Fibroblast of the aortic adventitia (primary cell): ENCODE data around the gene SNTB2. TPM values are rescaled to one million over a fixed set of nuclear protein-coding genes. Genes with fewer than 3 reads are reported as not detected.

Source experiments
- DNase-seq: peaks from one replicate; pipeline ENCODE4 v3.0.0-alpha.2; 2010; ENCODE audit warnings: low read depth
- H3K4me3 ChIP-seq: 2 replicates; pipeline ENCODE4 v1.5.1; 2011; ENCODE audit warnings: low read depth, mild to moderate bottlenecking, control low read depth, low read length, moderate library complexity
- total RNA-seq: library from RNA; depleted of rRNA; stranded (reverse); fragments of >200 nt; gene quantifications from 2 replicates; pipeline ENCODE4 v1.2.3, GENCODE V29; 2012; ENCODE audit warnings: low replicate concordance
- TF ChIP-seq, protein P1 (sequence below): IDR thresholded peaks from 2 replicates; pipeline ENCODE4 v1.5.1; 2011; ENCODE audit warnings: mild to moderate bottlenecking, low read length, control low read depth, inconsistent platforms; ENCODE audit not compliant: insufficient read depth

The SNTB2 gene
- total RNA-seq, 1 donor, result 40.6 TPM

DNA sequence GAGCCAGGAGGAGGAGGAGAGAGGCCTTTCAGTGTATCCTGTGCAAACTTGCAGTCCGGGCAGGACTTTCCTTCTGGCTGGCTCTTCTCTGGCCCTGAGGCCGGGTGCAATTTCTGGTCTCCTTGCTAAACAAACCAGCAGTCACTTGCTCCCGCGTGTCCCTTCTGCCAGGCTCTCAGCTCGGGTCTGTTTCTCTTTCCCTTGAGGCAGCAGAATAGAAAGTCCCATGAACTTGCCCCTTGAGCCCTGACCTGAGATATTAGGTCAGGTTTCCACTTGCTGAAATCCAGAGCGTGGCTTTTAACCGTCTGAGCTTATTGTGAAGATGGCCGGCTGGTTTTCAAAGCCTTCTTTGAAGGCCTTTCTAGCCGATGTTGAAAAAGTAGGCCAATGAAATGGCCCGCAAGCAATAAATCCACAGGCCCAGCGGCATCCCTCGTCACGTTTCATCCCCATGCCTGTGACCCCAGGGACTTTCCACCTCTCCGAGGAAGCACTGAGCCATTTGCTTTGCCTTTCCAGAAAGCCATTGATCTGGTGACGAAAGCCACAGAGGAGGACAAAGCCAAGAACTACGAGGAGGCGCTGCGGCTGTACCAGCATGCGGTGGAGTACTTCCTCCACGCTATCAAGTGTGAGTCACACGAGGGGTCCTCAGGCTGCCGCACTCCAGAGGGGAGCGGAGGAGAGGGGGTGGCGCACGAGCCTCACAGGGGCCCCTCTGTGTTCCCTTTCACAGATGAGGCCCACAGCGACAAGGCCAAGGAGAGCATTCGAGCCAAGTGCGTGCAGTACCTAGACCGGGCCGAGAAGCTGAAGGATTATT, 128.7 kb downstream of the SNTB2 start:
- H3K4me3 ChIP-seq, result no peak overlapping the region
- DNase-seq, result no peak
- TF ChIP-seq, protein P1, sequence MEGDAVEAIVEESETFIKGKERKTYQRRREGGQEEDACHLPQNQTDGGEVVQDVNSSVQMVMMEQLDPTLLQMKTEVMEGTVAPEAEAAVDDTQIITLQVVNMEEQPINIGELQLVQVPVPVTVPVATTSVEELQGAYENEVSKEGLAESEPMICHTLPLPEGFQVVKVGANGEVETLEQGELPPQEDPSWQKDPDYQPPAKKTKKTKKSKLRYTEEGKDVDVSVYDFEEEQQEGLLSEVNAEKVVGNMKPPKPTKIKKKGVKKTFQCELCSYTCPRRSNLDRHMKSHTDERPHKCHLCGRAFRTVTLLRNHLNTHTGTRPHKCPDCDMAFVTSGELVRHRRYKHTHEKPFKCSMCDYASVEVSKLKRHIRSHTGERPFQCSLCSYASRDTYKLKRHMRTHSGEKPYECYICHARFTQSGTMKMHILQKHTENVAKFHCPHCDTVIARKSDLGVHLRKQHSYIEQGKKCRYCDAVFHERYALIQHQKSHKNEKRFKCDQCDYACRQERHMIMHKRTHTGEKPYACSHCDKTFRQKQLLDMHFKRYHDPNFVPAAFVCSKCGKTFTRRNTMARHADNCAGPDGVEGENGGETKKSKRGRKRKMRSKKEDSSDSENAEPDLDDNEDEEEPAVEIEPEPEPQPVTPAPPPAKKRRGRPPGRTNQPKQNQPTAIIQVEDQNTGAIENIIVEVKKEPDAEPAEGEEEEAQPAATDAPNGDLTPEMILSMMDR, result no peak

DNA sequence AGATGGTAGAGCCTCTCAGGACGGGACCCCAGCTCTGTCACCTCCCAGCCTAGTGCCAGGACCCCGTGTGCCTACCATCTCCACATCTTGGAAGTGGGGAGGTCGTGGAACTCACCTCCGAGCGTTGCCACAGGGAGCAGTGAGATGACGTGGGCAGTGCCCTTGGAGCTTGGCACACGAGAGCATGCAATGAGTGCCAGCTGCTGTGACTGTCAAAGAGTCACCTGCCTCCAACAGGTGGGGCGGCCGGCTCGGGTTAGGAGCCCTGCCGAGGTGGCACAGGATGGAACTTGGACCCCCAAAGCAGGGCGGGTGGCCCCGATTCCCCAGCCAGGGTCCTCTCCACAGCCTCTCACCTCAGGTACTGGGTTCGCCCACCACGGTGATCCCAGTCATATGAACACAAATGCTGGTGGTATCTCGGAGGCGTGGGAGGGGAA, 129.7 kb downstream of the SNTB2 start:
- no peak for DNase-seq
- H3K4me3 ChIP-seq, result no peak overlapping the region
- TF ChIP-seq, protein P1, result no peak

- no peak overlapping the region for H3K4me3 ChIP-seq
- no peak for DNase-seq
- TF ChIP-seq, protein P1, result no peak
Measured at GRCh38 chr16:69318177-69318910, 131.4 kb downstream of the SNTB2 start.

DNA sequence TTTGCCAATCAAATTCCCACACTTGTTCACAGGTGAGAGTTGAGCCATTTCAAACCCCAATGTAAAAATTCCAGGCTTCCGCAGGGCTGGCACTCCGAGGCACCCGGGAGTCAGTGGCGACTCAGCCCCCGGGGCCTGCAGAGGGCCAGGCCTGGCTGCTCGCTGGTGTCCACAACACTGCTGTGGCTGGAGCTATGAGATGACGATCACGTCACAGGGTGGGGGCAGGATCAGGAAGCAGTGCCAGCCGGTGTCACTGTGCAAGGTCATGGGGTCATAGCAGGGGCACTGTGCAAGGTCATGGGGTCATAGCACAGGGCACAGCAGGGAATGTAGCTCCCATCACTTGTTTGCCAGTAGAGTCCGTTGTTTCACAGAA, 131.9 kb downstream of the SNTB2 start:
- TF ChIP-seq, protein P1, result no peak
- no peak overlapping the region for H3K4me3 ChIP-seq
- no peak for DNase-seq

DNA sequence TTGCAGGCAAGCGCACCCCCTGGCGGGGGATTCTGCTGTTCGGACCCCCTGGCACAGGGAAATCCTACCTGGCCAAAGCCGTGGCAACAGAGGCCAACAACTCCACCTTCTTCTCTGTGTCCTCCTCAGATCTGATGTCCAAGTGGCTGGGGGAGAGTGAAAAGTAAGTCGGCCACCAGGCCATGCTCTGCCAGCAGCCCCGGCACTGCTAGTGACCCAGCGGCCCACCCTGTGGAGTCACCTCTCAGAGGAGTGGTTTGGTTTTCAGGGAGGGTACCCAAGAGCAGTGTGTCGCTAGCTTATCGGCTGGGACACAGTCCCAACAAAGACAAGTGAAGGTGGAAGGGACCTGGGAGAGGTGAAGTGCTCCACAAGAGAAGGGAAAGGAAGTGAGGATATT, 132.4 kb downstream of the SNTB2 start:
- TF ChIP-seq, protein P1, result no peak
- no peak overlapping the region for H3K4me3 ChIP-seq
- no peak for DNase-seq

GRCh38 chr16:69319826-69320739, 133.1 kb downstream of the SNTB2 start:
- TF ChIP-seq, protein P1, result no peak
- H3K4me3 ChIP-seq, result no peak overlapping the region
- no peak for DNase-seq
